Lower leg skin (tissue), 3 donors: Measurements from ENCODE around the gene COL4A6.

Experiments
- POLR2A ChIP-seq, 2 donors: fragments of 450-650 bp; IDR thresholded peaks; one replicate each; pipeline ENCODE4 v1.6.1; 2016 to 2017; ENCODE audit warnings: antibody characterized with exemption in 2 of 2, mild to moderate bottlenecking in 1 of 2, moderate library complexity in 1 of 2
- TF ChIP-seq, protein P1 (sequence below), 3 donors: fragments of 450-650 bp; IDR thresholded peaks; one replicate each; pipeline ENCODE4 v1.5.1; 2016; ENCODE audit warnings: antibody characterized with exemption in 3 of 3, mild to moderate bottlenecking in 3 of 3, moderate library complexity in 2 of 3

DNA sequence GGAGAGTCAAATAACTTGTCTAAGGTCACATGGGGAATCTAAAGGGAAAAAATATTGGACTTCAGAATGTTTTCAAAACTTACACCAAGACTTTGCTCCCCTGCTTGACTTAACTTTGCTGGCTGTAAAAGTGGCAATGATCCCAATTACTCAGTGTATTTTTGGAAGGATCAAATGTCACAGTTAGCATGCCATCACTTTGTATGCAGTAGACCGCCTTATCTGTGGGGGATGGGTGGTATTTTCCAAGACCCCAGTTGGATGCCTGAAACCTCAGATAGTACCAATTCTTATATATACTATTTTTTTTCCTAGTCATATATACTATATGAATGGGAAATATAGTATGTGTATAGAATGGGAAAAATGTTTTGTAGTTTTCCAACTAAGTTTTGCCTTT is 53.4 kb downstream of the COL4A6 start:
- TF ChIP-seq, protein P1, sequence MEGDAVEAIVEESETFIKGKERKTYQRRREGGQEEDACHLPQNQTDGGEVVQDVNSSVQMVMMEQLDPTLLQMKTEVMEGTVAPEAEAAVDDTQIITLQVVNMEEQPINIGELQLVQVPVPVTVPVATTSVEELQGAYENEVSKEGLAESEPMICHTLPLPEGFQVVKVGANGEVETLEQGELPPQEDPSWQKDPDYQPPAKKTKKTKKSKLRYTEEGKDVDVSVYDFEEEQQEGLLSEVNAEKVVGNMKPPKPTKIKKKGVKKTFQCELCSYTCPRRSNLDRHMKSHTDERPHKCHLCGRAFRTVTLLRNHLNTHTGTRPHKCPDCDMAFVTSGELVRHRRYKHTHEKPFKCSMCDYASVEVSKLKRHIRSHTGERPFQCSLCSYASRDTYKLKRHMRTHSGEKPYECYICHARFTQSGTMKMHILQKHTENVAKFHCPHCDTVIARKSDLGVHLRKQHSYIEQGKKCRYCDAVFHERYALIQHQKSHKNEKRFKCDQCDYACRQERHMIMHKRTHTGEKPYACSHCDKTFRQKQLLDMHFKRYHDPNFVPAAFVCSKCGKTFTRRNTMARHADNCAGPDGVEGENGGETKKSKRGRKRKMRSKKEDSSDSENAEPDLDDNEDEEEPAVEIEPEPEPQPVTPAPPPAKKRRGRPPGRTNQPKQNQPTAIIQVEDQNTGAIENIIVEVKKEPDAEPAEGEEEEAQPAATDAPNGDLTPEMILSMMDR (IDR thresholded peaks at IDR 0.05): no peak
- no peak for TF ChIP-seq POLR2A (IDR thresholded peaks at IDR 0.05)
